MCF 10A (cell line): ENCODE data around the gene TLCD5. TPM values are rescaled to one million over a fixed set of nuclear protein-coding genes. Genes with fewer than 3 reads are reported as not detected.

Source experiments
- BruUV-seq: library from RNA; stranded (reverse); fragments of 400-500 nt; replicated peaks from 2 replicates; lab custom pipeline; 2021; lab: Mats Ljungman, UMichigan
- CTCF ChIA-PET: fragments of 300-600 bp; sonication (Branson Sonifier 250); formaldehyde crosslinking; extraction: SDS; loops from one replicate; lab custom pipeline; 2021; ENCODE audit warnings: antibody characterized with exemption, inconsistent platforms; lab: Yijun Ruan, JAX
- POLR2A ChIA-PET: fragments of 300-600, 350-650 bp; sonication (Branson Sonifier 250); formaldehyde crosslinking; extraction: SDS; loops from one replicate; lab custom pipeline; 2020; ENCODE audit warnings: antibody characterized with exemption, inconsistent platforms; lab: Yijun Ruan, JAX
- DNase-seq: peaks from one replicate; pipeline ENCODE4 v3.0.0-alpha.2; 2018; ENCODE audit not compliant: unreplicated experiment
- H3K27ac Mint-ChIP-seq: one replicate; pipeline ENCODE4 v1.8.0; 2022; ENCODE audit warnings: mild to moderate bottlenecking, low read depth, mixed read lengths; ENCODE audit not compliant: unreplicated experiment
- H3K27me3 Mint-ChIP-seq: one replicate; pipeline ENCODE4 v1.8.0; 2022; ENCODE audit warnings: mixed read lengths; ENCODE audit not compliant: insufficient read depth, unreplicated experiment
- H3K36me3 Mint-ChIP-seq: one replicate; pipeline ENCODE4 v1.8.0; 2022; ENCODE audit warnings: mild to moderate bottlenecking, moderate library complexity, mixed read lengths; ENCODE audit not compliant: insufficient read depth, unreplicated experiment
- H3K4me1 Mint-ChIP-seq: one replicate; pipeline ENCODE4 v1.8.0; 2022; ENCODE audit warnings: mixed read lengths; ENCODE audit not compliant: insufficient read depth, unreplicated experiment
- H3K4me3 Mint-ChIP-seq: one replicate; pipeline ENCODE4 v1.8.0; 2022; ENCODE audit warnings: mild to moderate bottlenecking, moderate library complexity, mixed read lengths; ENCODE audit not compliant: unreplicated experiment
- H3K9me3 Mint-ChIP-seq: one replicate; pipeline ENCODE4 v1.8.0; 2022; ENCODE audit warnings: mixed read lengths; ENCODE audit not compliant: unreplicated experiment
- CTCF ChIP-seq: fragments of 200-600 bp; IDR thresholded peaks from one replicate; pipeline ENCODE4 v1.8.0; 2022; ENCODE audit warnings: antibody characterized with exemption, mild to moderate bottlenecking; ENCODE audit not compliant: unreplicated experiment
- intact Hi-C: fragments of 100-400 bp; cut with micrococcal nuclease; formaldehyde crosslinking; loops from 2 replicates; pipeline ENCODE4 v1.14.1; 2022
- total RNA-seq: library from RNA; stranded (reverse); gene quantifications from 2 replicates; pipeline ENCODE4 v1.2.3, GENCODE V29; 2022

TLCD5 gene
- total RNA-seq, 1 experiment from 2014 or later = 9.6 TPM

- no peak for DNase-seq
- Mint-ChIP-seq H3K27ac (no peak overlapping the region), H3K4me3 (no peak overlapping the region), H3K27me3 (peaks cover 10% of the 10 kb centered on the region), H3K36me3 (no peaks in the 10 kb centered on the region), H3K9me3 (no peaks in the 10 kb centered on the region), H3K4me1 (no peaks in the 10 kb centered on the region)
- ChIA-PET POLR2A (interaction anchor here (1.3 to 1.5 kb wide), 2 partner anchors 14 to 52 kb away, joined by 3 to 4 read pairs; no protein-coding TSS in a partner anchor), CTCF (interaction anchor here (2.8 to 3.1 kb wide), 3 partner anchors 11 to 52 kb away, joined by 12 to 18 read pairs (median 13); no protein-coding TSS in a partner anchor)
- no TSS peak for BruUV-seq
- TF ChIP-seq CTCF = no peak
- intact Hi-C loops = no loop called here
Measured at GRCh38 chr11:120288021-120288420, 37.1 kb upstream of the TLCD5 start.

GRCh38 chr11:120289426-120289825, 35.7 kb upstream of the TLCD5 start:
- TF ChIP-seq CTCF = no peak
- intact Hi-C loops = no loop called here
- H3K27me3 Mint-ChIP-seq = peaks cover 24% of the 10 kb centered on the region
- BruUV-seq = no TSS peak
- no peaks in the 10 kb centered on the region for H3K9me3 Mint-ChIP-seq
- H3K4me3 Mint-ChIP-seq = no peak overlapping the region
- H3K36me3 Mint-ChIP-seq = no peaks in the 10 kb centered on the region
- no peaks in the 10 kb centered on the region for H3K4me1 Mint-ChIP-seq
- CTCF ChIA-PET = interaction anchor here (0.8 to 3.1 kb wide), 5 partner anchors 10 to 55 kb away, joined by 4 to 18 read pairs (median 6); no protein-coding TSS in a partner anchor
- POLR2A ChIA-PET = interaction anchor here (1.3 kb wide), 1 partner anchor 53 kb away, joined by 4 read pairs; no protein-coding TSS in a partner anchor
- no peak overlapping the region for H3K27ac Mint-ChIP-seq
- DNase-seq = no peak

- Mint-ChIP-seq H3K27ac (no peak overlapping the region), H3K9me3 (no peaks in the 10 kb centered on the region), H3K27me3 (peaks cover 39% of the 10 kb centered on the region), H3K4me1 (no peaks in the 10 kb centered on the region), H3K36me3 (no peaks in the 10 kb centered on the region), H3K4me3 (no peak overlapping the region)
- CTCF ChIA-PET = interaction anchor here (1.3 to 2.4 kb wide), 5 partner anchors 9 to 58 kb away, joined by 4 to 6 read pairs (median 4); no protein-coding TSS in a partner anchor
- POLR2A ChIA-PET = no interaction called here
- DNase-seq = no peak
- intact Hi-C loops = no loop called here
- no TSS peak for BruUV-seq
- no peak for TF ChIP-seq CTCF
Measured at GRCh38 chr11:120290956-120291355, 34.1 kb upstream of the TLCD5 start.

- Mint-ChIP-seq H3K27ac (no peak overlapping the region), H3K36me3 (peaks cover 2% of the 10 kb centered on the region), H3K9me3 (no peaks in the 10 kb centered on the region), H3K27me3 (peaks cover 57% of the 10 kb centered on the region), H3K4me1 (no peaks in the 10 kb centered on the region), H3K4me3 (no peak overlapping the region)
- CTCF ChIA-PET = interaction anchor here (0.6 to 14.9 kb wide), 3 partner anchors 9 to 695 kb away, joined by 3 to 526 read pairs (median 10); partner anchors contain the start of gene POU2F3
- intact Hi-C loops = no loop called here
- POLR2A ChIA-PET = no interaction called here
- DNase-seq = no peak
- BruUV-seq = no TSS peak
- no peak for TF ChIP-seq CTCF
Measured at GRCh38 chr11:120293038-120293800, 31.9 kb upstream of the TLCD5 start.
